WI38 (cell line): ENCODE measurements around the gene TLCD5.

Experiments used
- H3K4me3 ChIP-seq: 2 replicates; pipeline ENCODE4 v1.5.1; 2011; ENCODE audit warnings: low read depth, mild to moderate bottlenecking, control low read depth, low read length
- CTCF ChIP-seq: IDR thresholded peaks from 2 replicates; pipeline ENCODE4 v1.5.1; 2012; ENCODE audit warnings: low read depth, mild to moderate bottlenecking, control low read depth, low read length

The TLCD5 gene

GRCh38 chr11:120338107-120338933 is 13.2 kb downstream of the TLCD5 start:
- no peak for TF ChIP-seq CTCF
- peak overlapping the region; percentile 86 for H3K4me3 ChIP-seq

- peak overlapping the region; percentile 86 for H3K4me3 ChIP-seq
- TF ChIP-seq CTCF = no peak
These were observed 14.3 kb downstream of the TLCD5 start for GRCh38 chr11:120339394-120339890.

- H3K4me3 ChIP-seq = peak overlapping the region; percentile 86
- no peak for TF ChIP-seq CTCF
These were observed 15.4 kb downstream of the TLCD5 start for GRCh38 chr11:120340529-120340928.

- H3K4me3 ChIP-seq = no peak overlapping the region
- no peak for TF ChIP-seq CTCF
These were observed 17.1 kb downstream of the TLCD5 start for GRCh38 chr11:120342226-120342625.

- no peak overlapping the region for H3K4me3 ChIP-seq
- no peak for TF ChIP-seq CTCF
These were observed 17.6 kb downstream of the TLCD5 start for GRCh38 chr11:120342678-120343077.

- H3K4me3 ChIP-seq = no peak overlapping the region
These were observed 18.3 kb downstream of the TLCD5 start for GRCh38 chr11:120343429-120343828.

More at GRCh38 chr11:120343429-120343828, 18.3 kb downstream of the TLCD5 start:
- TF ChIP-seq CTCF = no peak
